Activated B cell treated with CpG ODN at 0.5 μM for 24 hours (primary cell): ENCODE results near the gene CELSR1. TPM values are rescaled to one million over a fixed set of nuclear protein-coding genes. Genes with fewer than 3 reads are reported as not detected.

Experiments
- ATAC-seq: fragments of 200-7000 bp; cut with Tn5 transposase; one replicate; pipeline ENCODE4 v1.10.0; 2021; ENCODE audit warnings: low read depth, mild to moderate bottlenecking, moderate library complexity
- CTCF ChIA-PET: fragments of 350-600 bp; sonication (Branson Sonifier 250); formaldehyde crosslinking; loops from one replicate; lab custom pipeline; 2021; ENCODE audit warnings: antibody characterized with exemption; lab: Charles Lee
- POLR2A ChIA-PET: fragments of 350-600 bp; sonication (Branson Sonifier 250); formaldehyde crosslinking; loops from one replicate; lab custom pipeline; 2021; ENCODE audit warnings: antibody characterized with exemption; lab: Charles Lee
- DNase-seq: peaks from one replicate; pipeline ENCODE4 v3.0.0; 2022
- H3K27ac Mint-ChIP-seq: one replicate; pipeline ENCODE4 v1.8.0; 2020; ENCODE audit warnings: mixed read lengths
- H3K27me3 Mint-ChIP-seq: one replicate; pipeline ENCODE4 v1.8.0; 2021; ENCODE audit warnings: mixed read lengths
- H3K36me3 Mint-ChIP-seq: one replicate; pipeline ENCODE4 v1.8.0; 2021; ENCODE audit warnings: low read depth, mixed read lengths
- H3K4me1 Mint-ChIP-seq: one replicate; pipeline ENCODE4 v1.8.0; 2021; ENCODE audit warnings: mixed read lengths
- H3K4me3 Mint-ChIP-seq: one replicate; pipeline ENCODE4 v1.8.0; 2020; ENCODE audit warnings: mild to moderate bottlenecking, mixed read lengths
- H3K9me3 Mint-ChIP-seq: one replicate; pipeline ENCODE4 v1.8.0; 2020; ENCODE audit warnings: mixed read lengths
- intact Hi-C: fragments of 100-400 bp; cut with micrococcal nuclease; formaldehyde crosslinking; loops from one replicate; pipeline ENCODE4 v1.15.1; 2024
- total RNA-seq: library from RNA; stranded (reverse); gene quantifications from 2 replicates; pipeline ENCODE4 v1.2.3, GENCODE V29; 2022
- TF ChIP-seq, protein P1 (sequence below): fragments of 200-600 bp; IDR thresholded peaks from one replicate; pipeline ENCODE4 v1.8.0; 2022; ENCODE audit warnings: antibody characterized with exemption, mild to moderate bottlenecking

The CELSR1 gene
- total RNA-seq, 1 donor from 2014 or later: 12.3 TPM

DNA sequence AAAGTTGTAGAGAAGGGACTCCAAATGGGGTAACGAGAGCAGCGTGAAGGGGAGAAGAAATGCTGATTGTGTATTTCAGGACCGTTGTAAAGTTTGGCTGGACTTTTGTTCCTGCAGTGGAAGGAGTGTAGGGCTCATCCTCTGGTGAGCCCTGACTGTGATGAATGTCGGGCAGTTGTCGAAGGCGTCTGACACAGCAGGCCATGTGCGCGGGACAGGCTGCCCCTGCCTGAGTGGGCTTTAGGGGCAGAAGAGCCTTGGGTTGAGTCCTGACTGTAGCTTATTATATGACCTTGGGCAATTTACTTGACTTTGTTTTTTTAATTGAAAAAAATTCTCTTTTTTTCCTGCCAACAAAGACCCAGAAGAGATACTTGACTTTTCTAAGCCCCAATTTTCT is 198.8 kb downstream of the CELSR1 start:
- ATAC-seq (no peak), DNase-seq (no peak)
- no peaks in the 10 kb centered on the region for H3K9me3 Mint-ChIP-seq
- H3K36me3 Mint-ChIP-seq: peaks cover 67% of the 10 kb centered on the region
- peaks cover 26% of the 10 kb centered on the region for H3K4me1 Mint-ChIP-seq
- H3K27ac Mint-ChIP-seq: no peak overlapping the region
- no peaks in the 10 kb centered on the region for H3K27me3 Mint-ChIP-seq
- H3K4me3 Mint-ChIP-seq: no peak overlapping the region
- ChIA-PET POLR2A (no interaction called here), CTCF (no interaction called here)
- TF ChIP-seq, protein P1, sequence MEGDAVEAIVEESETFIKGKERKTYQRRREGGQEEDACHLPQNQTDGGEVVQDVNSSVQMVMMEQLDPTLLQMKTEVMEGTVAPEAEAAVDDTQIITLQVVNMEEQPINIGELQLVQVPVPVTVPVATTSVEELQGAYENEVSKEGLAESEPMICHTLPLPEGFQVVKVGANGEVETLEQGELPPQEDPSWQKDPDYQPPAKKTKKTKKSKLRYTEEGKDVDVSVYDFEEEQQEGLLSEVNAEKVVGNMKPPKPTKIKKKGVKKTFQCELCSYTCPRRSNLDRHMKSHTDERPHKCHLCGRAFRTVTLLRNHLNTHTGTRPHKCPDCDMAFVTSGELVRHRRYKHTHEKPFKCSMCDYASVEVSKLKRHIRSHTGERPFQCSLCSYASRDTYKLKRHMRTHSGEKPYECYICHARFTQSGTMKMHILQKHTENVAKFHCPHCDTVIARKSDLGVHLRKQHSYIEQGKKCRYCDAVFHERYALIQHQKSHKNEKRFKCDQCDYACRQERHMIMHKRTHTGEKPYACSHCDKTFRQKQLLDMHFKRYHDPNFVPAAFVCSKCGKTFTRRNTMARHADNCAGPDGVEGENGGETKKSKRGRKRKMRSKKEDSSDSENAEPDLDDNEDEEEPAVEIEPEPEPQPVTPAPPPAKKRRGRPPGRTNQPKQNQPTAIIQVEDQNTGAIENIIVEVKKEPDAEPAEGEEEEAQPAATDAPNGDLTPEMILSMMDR: no peak
- intact Hi-C loops: loop anchor here (5.0 to 10.0 kb wide), 2 partner anchors 86 to 304 kb away; partner anchors contain the start of gene CDPF1

DNA sequence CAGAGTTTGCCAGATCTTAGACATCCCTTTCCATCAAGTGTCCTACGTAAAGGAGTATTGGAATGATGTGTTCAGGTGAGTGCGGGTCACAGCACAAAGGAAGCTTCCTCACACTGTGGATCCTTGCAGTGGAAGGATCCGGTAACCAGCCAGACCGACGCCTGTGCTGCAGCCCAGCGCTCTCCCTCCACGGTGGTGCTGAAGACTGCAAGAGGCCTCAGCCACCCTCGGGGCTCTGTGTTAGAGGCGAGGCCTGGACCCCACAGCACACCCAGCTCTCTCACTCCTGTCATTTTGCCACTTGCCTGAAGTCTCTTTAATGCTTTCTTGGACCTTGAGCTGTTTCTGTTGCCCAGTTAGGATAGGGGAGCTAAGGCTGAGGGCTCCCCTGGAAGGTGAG is 199.6 kb downstream of the CELSR1 start:
- peaks cover 59% of the 10 kb centered on the region for H3K36me3 Mint-ChIP-seq
- peaks cover 26% of the 10 kb centered on the region for H3K4me1 Mint-ChIP-seq
- intact Hi-C loops: loop anchor here (5.0 to 10.0 kb wide), 2 partner anchors 86 to 303 kb away; partner anchors contain the start of gene CDPF1
- H3K27ac Mint-ChIP-seq: no peak overlapping the region
- no peaks in the 10 kb centered on the region for H3K9me3 Mint-ChIP-seq
- ATAC-seq (no peak), DNase-seq (no peak)
- TF ChIP-seq, protein P1: no peak
- H3K27me3 Mint-ChIP-seq: no peaks in the 10 kb centered on the region
- POLR2A ChIA-PET: no interaction called here
- CTCF ChIA-PET: no interaction called here
- H3K4me3 Mint-ChIP-seq: no peak overlapping the region

DNA sequence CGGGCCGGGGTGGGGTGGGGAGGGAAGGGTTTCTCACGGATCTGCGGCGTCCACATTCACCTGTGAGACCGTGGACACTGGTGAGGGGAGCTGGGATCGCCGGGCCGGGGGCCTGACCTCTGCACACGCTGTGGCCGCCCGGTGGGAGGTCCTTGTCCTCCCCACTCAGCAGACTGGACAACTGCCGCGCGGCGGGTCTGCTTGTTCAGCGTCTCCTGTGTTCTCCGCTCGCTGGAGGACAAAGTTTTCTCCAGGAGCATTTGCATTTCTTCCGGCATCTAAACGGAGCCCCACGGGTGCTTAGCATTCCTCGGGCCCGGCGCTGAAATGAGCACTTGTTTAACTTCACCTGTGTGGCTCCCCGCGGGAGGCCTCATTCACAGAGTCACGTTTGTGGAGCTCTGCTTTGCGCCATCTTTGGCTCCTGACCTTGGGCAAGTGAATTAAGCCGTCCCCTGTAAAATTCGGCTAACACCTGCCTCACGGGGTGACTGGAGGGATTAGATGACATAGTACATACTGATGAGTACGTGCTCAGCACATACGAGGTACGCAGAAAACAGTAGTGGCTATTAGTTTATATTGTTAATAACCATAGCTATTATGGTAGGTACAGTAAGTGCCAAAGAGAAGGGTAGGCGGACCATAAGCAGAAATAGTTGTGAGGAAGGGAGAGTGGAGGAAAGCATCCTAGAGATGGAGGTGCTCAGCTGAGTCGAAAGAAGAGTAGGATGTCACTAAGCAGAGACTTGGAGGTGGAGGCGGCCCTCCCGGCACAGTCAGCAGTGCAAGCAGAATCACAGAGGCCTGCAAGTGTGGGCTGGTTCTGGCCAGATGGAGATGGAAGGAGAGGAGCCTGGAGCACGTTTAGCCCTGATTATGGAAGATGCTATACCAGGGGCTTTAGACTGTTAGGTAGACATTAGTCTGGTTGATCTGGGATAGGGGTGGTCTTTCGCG is 201.0 kb downstream of the CELSR1 start:
- ATAC-seq (peak; percentile 9), DNase-seq (no peak)
- H3K9me3 Mint-ChIP-seq: no peaks in the 10 kb centered on the region
- POLR2A ChIA-PET: interaction anchor here (0.7 to 1.7 kb wide), 14 partner anchors 37 to 426 kb away, joined by 3 to 5 read pairs (median 3); partner anchors contain the start of genes CDPF1, GTSE1 and TBC1D22A
- H3K4me1 Mint-ChIP-seq: peaks cover 26% of the 10 kb centered on the region
- CTCF ChIA-PET: interaction anchor here (1.1 kb wide), 1 partner anchor 32 kb away, joined by 3 read pairs; no protein-coding TSS in a partner anchor
- peak overlapping the region; percentile 79 for H3K27ac Mint-ChIP-seq
- H3K27me3 Mint-ChIP-seq: no peaks in the 10 kb centered on the region
- intact Hi-C loops: loop anchor here (5.0 to 10.0 kb wide), 2 partner anchors 84 to 302 kb away; partner anchors contain the start of gene CDPF1
- peaks cover 46% of the 10 kb centered on the region for H3K36me3 Mint-ChIP-seq
- peak overlapping the region; percentile 93 for H3K4me3 Mint-ChIP-seq
- TF ChIP-seq, protein P1: no peak

DNA sequence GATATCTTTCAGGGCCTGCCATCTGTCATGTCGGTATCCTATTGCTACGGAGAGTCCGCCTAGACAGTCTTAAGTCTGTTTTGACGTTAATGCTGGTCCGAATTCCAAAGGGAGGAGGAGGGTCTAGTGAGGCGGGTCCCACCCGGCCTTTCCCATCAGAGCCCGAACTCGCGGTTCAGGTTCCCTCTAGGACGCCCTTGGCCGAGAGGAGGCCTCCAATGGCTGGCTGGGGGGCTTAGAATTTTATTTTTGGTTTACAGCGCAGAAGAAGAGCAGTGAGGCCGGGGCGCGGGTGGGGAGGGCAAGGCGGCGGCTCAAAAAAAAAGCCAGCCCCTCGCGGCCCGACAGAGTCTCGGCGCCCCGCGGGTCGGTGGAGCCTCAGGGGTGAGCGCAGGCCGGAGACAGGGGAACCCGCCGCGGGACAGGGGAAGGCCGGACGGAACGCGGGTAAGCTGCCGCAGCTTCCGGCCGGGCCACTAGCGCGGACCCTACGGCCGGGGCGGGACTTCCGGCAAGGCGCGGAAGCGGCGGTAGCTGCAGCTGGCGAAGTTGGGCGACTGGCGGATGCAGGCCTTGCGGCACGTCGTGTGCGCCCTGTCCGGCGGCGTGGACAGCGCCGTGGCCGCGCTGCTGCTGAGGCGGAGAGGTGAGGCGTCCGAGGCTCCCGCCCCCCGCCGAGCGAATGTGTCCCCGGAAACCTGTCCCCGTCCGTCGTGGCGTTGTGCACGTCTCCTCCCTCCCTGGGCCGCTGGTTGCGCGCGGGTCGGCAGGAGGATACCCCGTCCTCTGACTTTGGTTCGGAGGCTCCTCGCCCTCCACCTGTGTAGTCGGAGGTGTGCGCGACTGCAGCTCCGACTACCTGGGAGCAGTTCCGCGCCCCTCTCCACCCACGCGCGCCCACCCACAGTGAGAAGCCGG is 202.0 kb downstream of the CELSR1 start, which contains the start of gene TRMU:
Gene TRMU, plus strand, starts transcription at position 514 of the 918 bp plus-strand sequence. Its CDS starts 51 bp downstream, at position 565.
- Mint-ChIP-seq H3K9me3 (no peaks in the 10 kb centered on the region), H3K36me3 (peaks cover 41% of the 10 kb centered on the region)

More for the DNA sequence above, 202.0 kb downstream of the CELSR1 start, which contains the start of gene TRMU:
- Mint-ChIP-seq H3K27ac (peak within 1 kb of the TSS; percentile 92), H3K4me1 (peaks cover 26% of the 10 kb centered on the region), H3K27me3 (no peaks in the 10 kb centered on the region), H3K4me3 (peak within 1 kb of the TSS; percentile 93)
- peak; percentile 82 for DNase-seq
- peak; percentile 92 for ATAC-seq
- ChIA-PET CTCF (no interaction called here), POLR2A (interaction anchor here (0.7 to 1.7 kb wide), 15 partner anchors 36 to 427 kb away, joined by 3 to 5 read pairs (median 3); partner anchors contain the start of genes CDPF1, GTSE1 and TBC1D22A)
- TF ChIP-seq, protein P1: no peak
- intact Hi-C loops: loop anchor here (1.0 to 10.0 kb wide), 5 partner anchors 39 to 427 kb away; partner anchors contain the start of genes CDPF1, GTSE1 and TBC1D22A
